Activated T-cell treated with anti-CD3 and anti-CD28 coated beads for 1 hour (primary cell): ENCODE results near the gene SLC2A10.

Source experiments
- DNase-seq: peaks from one replicate; pipeline ENCODE4 v3.0.0-alpha.2; 2020; ENCODE audit warnings: low read depth

SLC2A10 gene

GRCh38 chr20:46703435-46703834 is 6.0 kb upstream of the SLC2A10 start:
- DNase-seq = no peak

GRCh38 chr20:46704714-46705377 is 4.6 kb upstream of the SLC2A10 start:
- DNase-seq = no peak

GRCh38 chr20:46705378-46705729 is 4.1 kb upstream of the SLC2A10 start:
- no peak for DNase-seq

- no peak for DNase-seq
These were observed 3.2 kb upstream of the SLC2A10 start for GRCh38 chr20:46706242-46706641.

GRCh38 chr20:46708172-46708860 is 1.1 kb upstream of the SLC2A10 start:
- no peak for DNase-seq

- no peak for DNase-seq
These were observed 392 bp upstream of the SLC2A10 start for GRCh38 chr20:46709055-46709458.

- no peak for DNase-seq
These were observed 884 bp downstream of the SLC2A10 start for GRCh38 chr20:46710153-46710913.

GRCh38 chr20:46712056-46712636 is 2.7 kb downstream of the SLC2A10 start:
- DNase-seq = no peak

- no peak for DNase-seq
These were observed 4.7 kb downstream of the SLC2A10 start for GRCh38 chr20:46713957-46714834.

GRCh38 chr20:46715292-46715756 is 5.9 kb downstream of the SLC2A10 start:
- no peak for DNase-seq

- no peak for DNase-seq
These were observed 8.5 kb downstream of the SLC2A10 start for GRCh38 chr20:46717818-46718541.

- DNase-seq = no peak
These were observed 10.6 kb downstream of the SLC2A10 start for GRCh38 chr20:46720019-46720418.

GRCh38 chr20:46720776-46721425 is 11.5 kb downstream of the SLC2A10 start:
- DNase-seq = no peak

- no peak for DNase-seq
These were observed 12.0 kb downstream of the SLC2A10 start for GRCh38 chr20:46721476-46721875.

- DNase-seq = no peak
These were observed 13.0 kb downstream of the SLC2A10 start for GRCh38 chr20:46722450-46722849.

- no peak for DNase-seq
These were observed 13.6 kb downstream of the SLC2A10 start for GRCh38 chr20:46723039-46723438.

GRCh38 chr20:46724343-46724959 is 15.0 kb downstream of the SLC2A10 start:
- DNase-seq = no peak

GRCh38 chr20:46725186-46726165 is 16.0 kb downstream of the SLC2A10 start:
- DNase-seq = no peak

GRCh38 chr20:46731770-46732169 is 22.3 kb downstream of the SLC2A10 start:
- no peak for DNase-seq
